SK-N-SH (cell line): ENCODE results near the gene MUSTN1. TPM values are rescaled to one million over a fixed set of nuclear protein-coding genes. Genes with fewer than 3 reads are reported as not detected.

Experiments
- CTCF ChIA-PET: fragments of 300-600, 350-600 bp; formaldehyde crosslinking; extraction: SDS; loops from one replicate; lab custom pipeline; 2021; lab: Yijun Ruan, JAX
- POLR2A ChIA-PET: fragments of 350-600 bp; sonication (Branson Sonifier 250); formaldehyde crosslinking; extraction: SDS; loops from one replicate; lab custom pipeline; 2020; ENCODE audit warnings: antibody characterized with exemption, inconsistent platforms; lab: Yijun Ruan, JAX
- DNase-seq: peaks from one replicate; pipeline ENCODE4 v3.0.0; 2012
- H2AFZ ChIP-seq: fragments of 200-600 bp; sonication (generic); 2 replicates; pipeline ENCODE4 v1.8.1; 2016; ENCODE audit warnings: antibody characterized with exemption, mild to moderate bottlenecking, low read depth
- H3F3A ChIP-seq: fragments of 200-600 bp; sonication (generic); replicated peaks from 2 replicates; pipeline ENCODE3; 2016; ENCODE audit warnings: antibody characterized with exemption, mild to moderate bottlenecking; ENCODE audit not compliant: insufficient read depth
- H3K27ac ChIP-seq, 2 experiments: fragments of 200-500 bp in 1 of 2; fragments of 200-600 bp in 1 of 2; sonication (Bioruptor generic) in 1 of 2; sonication (generic), shearing (Covaris generic) in 1 of 2; 2 replicates each; pipeline versions ENCODE4 v1.5.1 to v1.6.1; 2014 to 2016; ENCODE audit warnings: low read depth in 2 of 2, inconsistent platforms in 1 of 2, low read length in 1 of 2, mild to moderate bottlenecking in 1 of 2, mixed read lengths in 1 of 2
- H3K27me3 ChIP-seq: fragments of 200-600 bp; sonication (generic), shearing (Covaris generic); 2 replicates; pipeline ENCODE4 v1.6.1; 2016; ENCODE audit warnings: mixed run types; ENCODE audit not compliant: insufficient read depth
- H3K36me3 ChIP-seq, 2 experiments: fragments of 200-500 bp in 1 of 2; fragments of 200-600 bp in 1 of 2; sonication (Bioruptor generic) in 1 of 2; sonication (generic) in 1 of 2; replicated peaks in 1 of 2; 2 replicates each; pipeline versions ENCODE3 to v1.5.1; 2014 to 2016; ENCODE audit warnings: low read length in 1 of 2, mild to moderate bottlenecking in 1 of 2; ENCODE audit not compliant: insufficient read depth in 2 of 2, control insufficient read depth in 1 of 2
- H3K4me1 ChIP-seq, 2 experiments: fragments of 200-500 bp in 1 of 2; fragments of 200-600 bp in 1 of 2; sonication (Bioruptor generic) in 1 of 2; sonication (generic), shearing (Covaris generic) in 1 of 2; 2 replicates each; pipeline versions ENCODE4 v1.5.1 to v1.6.1; 2014 to 2016; ENCODE audit warnings: low read depth in 1 of 2, low read length in 1 of 2, mixed run types in 1 of 2; ENCODE audit not compliant: insufficient read depth in 2 of 2, control insufficient read depth in 1 of 2
- H3K4me2 ChIP-seq: fragments of 200-600 bp; sonication (generic), shearing (Covaris generic); 2 replicates; pipeline ENCODE4 v1.6.1; 2017; ENCODE audit warnings: mixed run types
- H3K4me3 ChIP-seq, 2 experiments: fragments of 200-500 bp in 1 of 2; fragments of 200-600 bp in 1 of 2; sonication (Bioruptor generic) in 1 of 2; sonication (generic), shearing (Covaris generic) in 1 of 2; 2 replicates each; pipeline versions ENCODE4 v1.5.1 to v1.8.1; 2014 to 2016; ENCODE audit warnings: low read depth in 2 of 2, inconsistent platforms in 1 of 2, low read length in 1 of 2, mild to moderate bottlenecking in 1 of 2, mixed read lengths in 1 of 2, moderate library complexity in 1 of 2
- H3K79me2 ChIP-seq: fragments of 200-600 bp; sonication (generic); 2 replicates; pipeline ENCODE4 v1.8.1; 2017; ENCODE audit warnings: mild to moderate bottlenecking; ENCODE audit not compliant: insufficient read depth
- H3K9ac ChIP-seq: fragments of 200-600 bp; sonication (generic); 2 replicates; pipeline ENCODE4 v1.6.1; 2017; ENCODE audit warnings: mixed run types
- H3K9me2 ChIP-seq: fragments of 200-600 bp; sonication (generic); 2 replicates; pipeline ENCODE4 v1.6.1; 2017; ENCODE audit warnings: mixed run types
- H3K9me3 ChIP-seq: fragments of 200-600 bp; sonication (generic); 2 replicates; pipeline ENCODE4 v1.6.1; 2017; ENCODE audit warnings: mixed run types, mild to moderate bottlenecking, moderate library complexity
- H4K20me1 ChIP-seq: fragments of 200-600 bp; sonication (generic); 2 replicates; pipeline ENCODE4 v1.6.1; 2017; ENCODE audit warnings: mild to moderate bottlenecking, mixed run types; ENCODE audit not compliant: insufficient read depth
- CHD2 ChIP-seq: fragments of 150-350 bp; IDR thresholded peaks from 2 replicates; pipeline ENCODE4 v1.6.1; 2018; ENCODE audit warnings: low read length; ENCODE audit not compliant: partially characterized antibody
- ELF1 ChIP-seq: IDR thresholded peaks from 2 replicates; pipeline ENCODE4 v1.4.0; 2012
- EP300 ChIP-seq, 2 experiments: IDR thresholded peaks; 2 replicates each; pipeline versions ENCODE4 v1.4.0 to v1.6.1; 2012; ENCODE audit warnings: borderline replicate concordance in 1 of 2, low read depth in 1 of 2, low read length in 1 of 2
- EZH2phosphoT487 ChIP-seq: fragments of 200-600 bp; sonication (generic); IDR thresholded peaks from 2 replicates; pipeline ENCODE4 v1.6.1; 2017; ENCODE audit warnings: low read depth, mixed run types, mild to moderate bottlenecking, antibody characterized with exemption, moderate library complexity, borderline replicate concordance
- FOSL2 ChIP-seq: IDR thresholded peaks from 2 replicates; pipeline ENCODE4 v1.4.0; 2012; ENCODE audit warnings: low read depth, mild to moderate bottlenecking, moderate library complexity, borderline replicate concordance
- FOXJ3 ChIP-seq: sonication (generic); formaldehyde crosslinking; IDR thresholded peaks from 2 replicates; pipeline ENCODE4 v1.5.1; 2020; ENCODE audit warnings: mild to moderate bottlenecking, missing genetic modification reagents
- MXI1 ChIP-seq: IDR thresholded peaks from 2 replicates; pipeline ENCODE4 v1.6.1; 2012; ENCODE audit warnings: mild to moderate bottlenecking, low read depth, low read length, improper control_type of control experiment
- NRF1 ChIP-seq: IDR thresholded peaks from 2 replicates; pipeline ENCODE4 v1.6.1; 2012; ENCODE audit warnings: low read depth, mild to moderate bottlenecking, low read length
- PBX3 ChIP-seq: IDR thresholded peaks from 2 replicates; pipeline ENCODE4; 2012
- RAD21 ChIP-seq: IDR thresholded peaks from 2 replicates; pipeline ENCODE4 v1.6.1; 2012; ENCODE audit warnings: mild to moderate bottlenecking, low read length
- SIN3A ChIP-seq: IDR thresholded peaks from 2 replicates; pipeline ENCODE4 v1.6.1; 2012; ENCODE audit warnings: low read depth, mild to moderate bottlenecking, low read length, moderate library complexity, borderline replicate concordance
- SMC3 ChIP-seq: IDR thresholded peaks from 2 replicates; pipeline ENCODE4 v1.6.1; 2012; ENCODE audit warnings: low read depth, low read length, improper control_type of control experiment
- TAF1 ChIP-seq: IDR thresholded peaks from 2 replicates; pipeline ENCODE4 v1.6.1; 2012; ENCODE audit warnings: low read depth, mild to moderate bottlenecking, low read length, moderate library complexity, borderline replicate concordance
- TCF12 ChIP-seq: IDR thresholded peaks from 2 replicates; pipeline ENCODE4 v1.4.0; 2012
- TEAD4 ChIP-seq: IDR thresholded peaks from 2 replicates; pipeline ENCODE4 v1.4.0; 2012; ENCODE audit warnings: mild to moderate bottlenecking, borderline replicate concordance; ENCODE audit not compliant: insufficient read depth
- YY1 ChIP-seq: IDR thresholded peaks from 2 replicates; pipeline ENCODE4 v1.4.0; 2012; ENCODE audit warnings: low read depth, mild to moderate bottlenecking
- WGBS: methylation state at CpG from one replicate; pipeline ENCODE4 v1.1.6; 2017; ENCODE audit warnings: low lambda C conversion rate; 5-methylcytosine and 5-hydroxymethylcytosine counted together
- polyA plus RNA-seq, 3 experiments: library from polyadenylated mRNA; depleted of rRNA; stranded (reverse); fragments of >200 nt; gene quantifications; 2 replicates each; pipeline ENCODE4 v1.2.3, GENCODE V29; 2012
- TF ChIP-seq, protein P1 (sequence below): fragments of 150-350 bp; IDR thresholded peaks from 2 replicates; pipeline ENCODE4 v1.6.1; 2017; ENCODE audit warnings: antibody characterized with exemption, low read length, low read depth, borderline replicate concordance

Gene MUSTN1
- polyA plus RNA-seq, 1 of the 3 experiments (the other 2 are of a cell fraction) = 0.54 TPM

DNA sequence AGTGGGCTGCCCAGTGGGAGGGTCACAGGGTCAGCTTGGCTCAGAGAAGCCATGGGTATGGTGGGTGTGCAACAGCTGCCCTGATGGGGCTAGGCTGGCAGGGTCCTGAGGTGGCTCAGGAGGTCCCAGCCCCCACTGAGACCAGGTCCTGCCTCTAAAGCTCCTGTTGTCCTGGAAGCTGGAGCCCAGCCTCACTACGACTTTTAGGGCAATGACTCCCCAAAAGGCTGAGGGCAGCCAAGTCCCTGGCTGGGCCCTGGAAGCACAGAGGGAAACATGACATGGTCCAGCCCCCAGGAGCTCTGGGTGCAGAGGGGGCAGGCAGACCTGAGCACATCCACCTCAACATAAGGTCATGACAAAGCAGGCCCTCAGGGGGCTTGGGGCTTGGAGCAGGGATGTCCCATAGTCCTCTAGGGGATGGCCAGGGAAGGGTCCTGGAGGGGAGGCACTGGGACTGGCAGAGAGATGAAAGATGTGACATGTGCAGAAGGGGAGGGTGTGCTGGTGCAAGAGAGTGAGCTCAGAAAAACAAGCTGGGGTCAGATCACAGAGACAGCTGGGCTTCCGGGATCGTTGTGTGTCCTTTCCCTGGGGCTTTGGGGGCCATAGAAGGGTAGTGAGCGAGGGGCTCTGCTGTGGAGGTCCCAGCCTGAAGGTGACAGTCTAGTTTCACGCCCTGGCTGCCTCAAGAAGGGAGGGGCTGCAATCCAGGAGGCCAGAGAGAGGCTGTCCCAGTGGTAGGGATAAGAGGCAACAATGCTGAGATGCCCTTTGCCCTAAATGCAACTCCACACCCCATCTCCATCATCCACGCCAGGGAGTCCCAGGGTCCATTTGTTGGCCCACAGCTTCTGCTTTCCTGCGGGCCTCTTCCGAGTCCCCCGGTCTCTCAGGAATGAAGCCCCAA, 40.9 kb downstream of the MUSTN1 start (continued):
- no peak for TF ChIP-seq CHD2
- TF ChIP-seq, protein P1, sequence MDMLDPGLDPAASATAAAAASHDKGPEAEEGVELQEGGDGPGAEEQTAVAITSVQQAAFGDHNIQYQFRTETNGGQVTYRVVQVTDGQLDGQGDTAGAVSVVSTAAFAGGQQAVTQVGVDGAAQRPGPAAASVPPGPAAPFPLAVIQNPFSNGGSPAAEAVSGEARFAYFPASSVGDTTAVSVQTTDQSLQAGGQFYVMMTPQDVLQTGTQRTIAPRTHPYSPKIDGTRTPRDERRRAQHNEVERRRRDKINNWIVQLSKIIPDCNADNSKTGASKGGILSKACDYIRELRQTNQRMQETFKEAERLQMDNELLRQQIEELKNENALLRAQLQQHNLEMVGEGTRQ = no peak
- TF ChIP-seq PBX3 = no peak
- TF ChIP-seq EP300 (IDR thresholded peaks at IDR 0.05; ENCODE audit: borderline replicate concordance in 1 of 2, low read depth in 1 of 2, low read length in 1 of 2) = no peak
- no peak for TF ChIP-seq ELF1
- no peak for TF ChIP-seq TCF12
- no peak for TF ChIP-seq FOXJ3 (CRISPR knock-in tag)

- no peak for DNase-seq
- no peak overlapping the region for H3K27ac ChIP-seq
- 63% methylated on average over 17 of the region's 18 CpGs for WGBS
- H4K20me1 ChIP-seq = no peaks in the 10 kb centered on the region
- H3K27me3 ChIP-seq = no peaks in the 10 kb centered on the region
- H3K4me1 ChIP-seq = peaks cover 0 to 3% of the 10 kb centered on the region in 2 experiments; a peak in 1 of 4 replicates
- H3K9ac ChIP-seq = no peak overlapping the region
- H3K79me2 ChIP-seq = no peaks in the 10 kb centered on the region
- no peak overlapping the region for H3K4me2 ChIP-seq
- H3F3A ChIP-seq = no peaks in the 10 kb centered on the region
- POLR2A ChIA-PET = interaction anchor here (1.8 kb wide), 1 partner anchor 13 kb away, joined by 6 read pairs; no protein-coding TSS in a partner anchor
- H3K9me3 ChIP-seq = no peaks in the 10 kb centered on the region
- CTCF ChIA-PET = interaction anchor here (0.6 to 1.4 kb wide), 2 partner anchors 22 to 28 kb away, joined by 4 read pairs; no protein-coding TSS in a partner anchor
- H3K9me2 ChIP-seq = no peaks in the 10 kb centered on the region
- no peak overlapping the region for H2AFZ ChIP-seq
- H3K4me3 ChIP-seq = no peak overlapping the region
- no peak for TF ChIP-seq RAD21
- no peak for TF ChIP-seq FOSL2
- no peak for TF ChIP-seq FOXJ3 (CRISPR knock-in tag)
- TF ChIP-seq YY1 = no peak
- TF ChIP-seq PBX3 = no peak
- no peak for TF ChIP-seq TAF1
- TF ChIP-seq EZH2phosphoT487 = no peak
- no peak for TF ChIP-seq NRF1
- no peak for TF ChIP-seq SMC3
- TF ChIP-seq TEAD4 = no peak
- no peak for TF ChIP-seq MXI1
- TF ChIP-seq SIN3A = no peak
- H3K36me3 ChIP-seq = no peaks in the 10 kb centered on the region
Observed at GRCh38 chr3:52792961-52793695, 41.7 kb downstream of the MUSTN1 start.
